Stomach (tissue), 19 donors: Measurements from ENCODE around the gene PATL1. TPM values are rescaled to one million over a fixed set of nuclear protein-coding genes. Genes with fewer than 3 reads are reported as not detected.
A peak's percentile ranks its signal among the peaks of the same experiment; 100 is the strongest.

Experiments
- DNase-seq, 2 donors: peaks; one replicate each; pipeline versions ENCODE4 v3.0.0 to v3.0.0-alpha.2; 2013 to 2019
- H3K27ac ChIP-seq, 5 donors: fragments of 200-600 bp in 4 of 5; sonication (generic) in 4 of 5; one replicate each; pipeline ENCODE4 v1.5.1; 2013 to 2019; ENCODE audit warnings: mild to moderate bottlenecking in 1 of 5, moderate library complexity in 1 of 5
- H3K27me3 ChIP-seq, 3 donors: fragments of 200-600 bp; sonication (generic); one replicate each; pipeline ENCODE4 v1.5.1; 2017 to 2019; ENCODE audit warnings: mixed run types in 1 of 3
- H3K36me3 ChIP-seq, 4 donors: fragments of 200-600 bp; sonication (generic); 1 replicate in 3 of 4; 2 replicates in 1 of 4; pipeline ENCODE4 v1.5.1; 2016 to 2019
- H3K4me1 ChIP-seq, 4 donors: fragments of 200-600 bp; sonication (generic); one replicate each; pipeline ENCODE4 v1.5.1; 2016 to 2019
- H3K4me3 ChIP-seq, 4 donors: fragments of 200-600 bp; sonication (generic) in 3 of 4; one replicate each; pipeline ENCODE4 v1.5.1; 2016 to 2019; ENCODE audit warnings: mild to moderate bottlenecking in 1 of 4
- H3K9me3 ChIP-seq, 4 donors: fragments of 200-600 bp; sonication (generic); one replicate each; pipeline ENCODE4 v1.5.1; 2016 to 2019
- CTCF ChIP-seq, 7 experiments: fragments of 450-650 bp in 4 of 7; fragments of 200-600 bp in 3 of 7; sonication (generic) in 3 of 7; IDR thresholded peaks; one replicate each; pipeline ENCODE4 v1.5.1; 2016 to 2019; ENCODE audit warnings: antibody characterized with exemption in 7 of 7, control low read depth in 2 of 7, mild to moderate bottlenecking in 1 of 7
- EP300 ChIP-seq: sonication (generic); formaldehyde crosslinking; IDR thresholded peaks from one replicate; pipeline ENCODE4 v1.6.1; 2017; ENCODE audit warnings: antibody characterized with exemption
- POLR2A ChIP-seq, 4 donors: fragments of 450-650 bp; IDR thresholded peaks; one replicate each; pipeline ENCODE4 v1.6.1; 2016; ENCODE audit warnings: antibody characterized with exemption in 4 of 4, control low read depth in 2 of 4, mild to moderate bottlenecking in 1 of 4, moderate library complexity in 1 of 4
- POLR2AphosphoS5 ChIP-seq, 3 donors: sonication (generic); formaldehyde crosslinking; IDR thresholded peaks; one replicate each; pipeline ENCODE4 v1.6.1; 2016; ENCODE audit warnings: antibody characterized with exemption in 3 of 3
- WGBS, 5 donors: extraction: QIAGEN DNeasy Blood & Tissue Kit in 3 of 5; methylation state at CpG; one replicate each; pipeline versions ENCODE4 v1.1.5 to v1.1.7; 2013 to 2018; 5-methylcytosine and 5-hydroxymethylcytosine counted together
- intact Hi-C: fragments of 100-400 bp; cut with DNase I; formaldehyde crosslinking; loops from one replicate; pipeline ENCODE4 v1.15.1; 2023; ENCODE audit warnings: low total_unique reads
- long read RNA-seq, 10 donors: transcript quantifications; one replicate each; lab custom pipeline, GENCODE V29; 2026
- polyA plus RNA-seq, 3 donors: library from polyadenylated mRNA; stranded (reverse); fragments of 200-250 nt; gene quantifications; one replicate each; pipeline ENCODE4 v1.2.3, GENCODE V29; 2013
- total RNA-seq, 5 donors: library from RNA; depleted of rRNA; stranded (reverse); fragments of >200 nt; gene quantifications; one replicate each; pipeline versions ENCODE4 v1.1.0 to v1.2.3, GENCODE V29; 2014 to 2016
- donor health status: healthy with polysubstance abuse.
- donor health status: Bipolar disorder and iron deficiency.
- donor health status: healthy.

The PATL1 gene
- total RNA-seq: 10 to 100 TPM in 3 of 5 donors, 1 to 10 TPM in 2; 7.5 to 16.7 (median 10.7) TPM
- polyA plus RNA-seq: 10 to 100 TPM in 1 of 3 donors, 1 to 10 TPM in 2; 8.0 to 15.9 (median 9.5) TPM
- long read RNA-seq, donor 1: 0 reads
- long read RNA-seq, donor 2: 0 reads
- long read RNA-seq, donor 3: 0 reads
- long read RNA-seq, donor 4: 0 reads
- long read RNA-seq, donor 5, full-length matches to known transcripts: 1 of 1 reads
- long read RNA-seq, donor 5, partial matches to known transcripts: 0 of 1 reads
- long read RNA-seq, donor 5, other reads (novel, unspliced or antisense): 0 of 1 reads
- long read RNA-seq, donor 6, full-length matches to known transcripts: 6 of 11 reads
- long read RNA-seq, donor 6, partial matches to known transcripts: 5 of 11 reads
- long read RNA-seq, donor 6, other reads (novel, unspliced or antisense): 0 of 11 reads
- long read RNA-seq, donor 7: 0 reads
- long read RNA-seq, donor 8, partial matches to known transcripts: 12 of 12 reads
- long read RNA-seq, donor 8, other reads (novel, unspliced or antisense): 0 of 12 reads
- long read RNA-seq, donor 9, partial matches to known transcripts: 5 of 5 reads
- long read RNA-seq, donor 9, other reads (novel, unspliced or antisense): 0 of 5 reads
- long read RNA-seq, donor 10: 0 reads

- intact Hi-C loops: no loop called here
- H3K27ac ChIP-seq: peak within 1 kb of the TSS; percentile 97 to 99 (median 98)
- peak; percentile 100 for DNase-seq
- peak in 1 of 4 donors; percentile 70 for TF ChIP-seq POLR2A (IDR thresholded peaks at IDR 0.05)
- TF ChIP-seq EP300: no peak
- peak; percentile 72 to 91 (median 83) for TF ChIP-seq POLR2AphosphoS5 (IDR thresholded peaks at IDR 0.05)
- no peak for TF ChIP-seq CTCF (IDR thresholded peaks at IDR 0.05)
- no peaks in the 10 kb centered on the region for H3K9me3 ChIP-seq
- 0 to 1% (median 0%) methylated on average over 22 to 68 of the region's 68 CpGs for WGBS, 5 donors
- no peaks in the 10 kb centered on the region for H3K27me3 ChIP-seq
- peaks cover 5 to 27% (median 26%) of the 10 kb centered on the region in 4 donors for H3K36me3 ChIP-seq
- peaks cover 19 to 53% (median 37%) of the 10 kb centered on the region in 4 donors for H3K4me1 ChIP-seq
- peak within 1 kb of the TSS; percentile 80 to 92 (median 90) for H3K4me3 ChIP-seq
These were observed at the start of gene PATL1 for GRCh38 chr11:59668950-59669610. TSS of gene PATL1 (minus strand) at chr11:59669037. CDS start at chr11:59668895, 142 bp downstream.

GRCh38 chr11:59716051-59716450 lies 47.2 kb upstream of the PATL1 start:
- 68 to 87% (median 76%) methylated on average over 3 of the region's 3 CpGs for WGBS, 5 donors
- intact Hi-C loops: no loop called here
- TF ChIP-seq POLR2AphosphoS5 (IDR thresholded peaks at IDR 0.05) (no peak), POLR2A (IDR thresholded peaks at IDR 0.05) (no peak), CTCF (IDR thresholded peaks at IDR 0.05) (no peak), EP300 (no peak)
- H3K4me1 ChIP-seq: no peaks in the 10 kb centered on the region
- DNase-seq: no peak
- no peak overlapping the region for H3K4me3 ChIP-seq
- no peak overlapping the region for H3K27ac ChIP-seq
- H3K27me3 ChIP-seq: no peaks in the 10 kb centered on the region
- no peaks in the 10 kb centered on the region for H3K36me3 ChIP-seq
- no peaks in the 10 kb centered on the region for H3K9me3 ChIP-seq

GRCh38 chr11:59713745-59714144 lies 44.9 kb upstream of the PATL1 start, which contains the start of gene OR10V1:
TSS of gene OR10V1 (minus strand) at chr11:59713845. CDS start at chr11:59713845, 0 bp downstream.
- H3K27ac ChIP-seq: no peak within 1 kb of the TSS
- H3K36me3 ChIP-seq: no peaks in the 10 kb centered on the region
- no peak for DNase-seq
- no peak within 1 kb of the TSS for H3K4me3 ChIP-seq
- TF ChIP-seq POLR2AphosphoS5 (IDR thresholded peaks at IDR 0.05): no peak
- TF ChIP-seq POLR2A (IDR thresholded peaks at IDR 0.05): no peak
- TF ChIP-seq CTCF (IDR thresholded peaks at IDR 0.05): no peak
- no peaks in the 10 kb centered on the region for H3K9me3 ChIP-seq
- no peaks in the 10 kb centered on the region for H3K27me3 ChIP-seq
- peaks cover 0 to 9% (median 4%) of the 10 kb centered on the region in 4 donors for H3K4me1 ChIP-seq
- intact Hi-C loops: no loop called here
- 82 to 94% (median 90%) methylated on average over 2 of the region's 2 CpGs for WGBS, 5 donors

- no peaks in the 10 kb centered on the region for H3K27me3 ChIP-seq
- TF ChIP-seq EP300 (no peak), POLR2AphosphoS5 (IDR thresholded peaks at IDR 0.05) (peak in 1 of 3 donors; percentile 14)
- H3K4me3 ChIP-seq: no peak overlapping the region
- H3K4me1 ChIP-seq: peaks cover 0 to 17% (median 7%) of the 10 kb centered on the region in 4 donors
- DNase-seq: peak in 1 of 2 donors; percentile 17
- WGBS, 5 donors: 36 to 45% (median 40%) methylated on average over 3 of the region's 3 CpGs
- H3K9me3 ChIP-seq: no peaks in the 10 kb centered on the region
- H3K27ac ChIP-seq: peak overlapping the region in 1 of 5 donors; percentile 8
- H3K36me3 ChIP-seq: no peaks in the 10 kb centered on the region
- intact Hi-C loops: no loop called here
These were observed 41.5 kb upstream of the PATL1 start for GRCh38 chr11:59710136-59710847.
